ENCODE data around the gene CTBP1.
"Not testable (repeated sequence)": the region's sequence is repeated elsewhere in the genome, so short reads cannot be mapped to it uniquely, and the experiment has no call there.

The CTBP1 gene

GRCh38 chr4:1293531-1293941 lies 44.6 kb upstream of the CTBP1 start:
- no peak overlapping the region for H3K27ac ChIP-seq (ENCODE audit: low read length)

GRCh38 chr4:1292703-1293011 lies 43.7 kb upstream of the CTBP1 start:
- WGBS (ENCODE audit: insufficient coverage, insufficient read length): no CpG with 5 or more reads among the region's 8 CpGs
- not testable (repeated sequence) for H3K9me3 ChIP-seq (ENCODE audit: control insufficient read depth, insufficient read depth, low read length); H3K4me3 ChIP-seq (ENCODE audit: low read length); H3K36me3 ChIP-seq (ENCODE audit: control insufficient read depth, insufficient read depth, low read length); H3K27me3 ChIP-seq (ENCODE audit: control insufficient read depth, insufficient read depth, low read length); H3K27ac ChIP-seq (ENCODE audit: low read length); H3K4me1 ChIP-seq (ENCODE audit: control insufficient read depth, insufficient read depth, low read length); DNase-seq (ENCODE audit: low read depth, low spot score)

More at GRCh38 chr4:1293531-1293941, 44.6 kb upstream of the CTBP1 start:
- Histone ChIP-seq H3K9me3 (ENCODE audit: control insufficient read depth, insufficient read depth, low read length) (no peaks in the 10 kb centered on the region), H3K4me1 (ENCODE audit: control insufficient read depth, insufficient read depth, low read length) (peaks cover 6% of the 10 kb centered on the region; the same call in 1 of the 2 replicates), H3K36me3 (ENCODE audit: control insufficient read depth, insufficient read depth, low read length) (peaks cover 2% of the 10 kb centered on the region; the same call in 1 of the 2 replicates), H3K4me3 (ENCODE audit: low read length) (no peak overlapping the region), H3K27me3 (ENCODE audit: control insufficient read depth, insufficient read depth, low read length) (no peaks in the 10 kb centered on the region)
- no CpG with 5 or more reads among the region's 4 CpGs for WGBS (ENCODE audit: insufficient coverage, insufficient read length)
- DNase-seq (ENCODE audit: low read depth, low spot score): no peak

GRCh38 chr4:1291996-1292702 lies 43.2 kb upstream of the CTBP1 start:
- no peaks in the 10 kb centered on the region for H3K9me3 ChIP-seq (ENCODE audit: control insufficient read depth, insufficient read depth, low read length)
- H3K27me3 ChIP-seq (ENCODE audit: control insufficient read depth, insufficient read depth, low read length): no peaks in the 10 kb centered on the region
- no peak overlapping the region for H3K4me3 ChIP-seq (ENCODE audit: low read length)
- no CpG with 5 or more reads among the region's 11 CpGs for WGBS (ENCODE audit: insufficient coverage, insufficient read length)
- H3K27ac ChIP-seq (ENCODE audit: low read length): no peak overlapping the region
- H3K36me3 ChIP-seq (ENCODE audit: control insufficient read depth, insufficient read depth, low read length): no peaks in the 10 kb centered on the region
- H3K4me1 ChIP-seq (ENCODE audit: control insufficient read depth, insufficient read depth, low read length): peaks cover 3% of the 10 kb centered on the region; the same call in 1 of the 2 replicates
- no peak for DNase-seq (ENCODE audit: low read depth, low spot score)

- DNase-seq (ENCODE audit: low read depth, low spot score): no peak
- H3K9me3 ChIP-seq (ENCODE audit: control insufficient read depth, insufficient read depth, low read length): no peaks in the 10 kb centered on the region
- peaks cover 3% of the 10 kb centered on the region; the same call in 1 of the 2 replicates for H3K4me1 ChIP-seq (ENCODE audit: control insufficient read depth, insufficient read depth, low read length)
- WGBS (ENCODE audit: insufficient coverage, insufficient read length): no CpG with 5 or more reads among the region's 9 CpGs
- H3K4me3 ChIP-seq (ENCODE audit: low read length): peak overlapping the region; percentile 94; the same call in 1 of the 2 replicates
- H3K36me3 ChIP-seq (ENCODE audit: control insufficient read depth, insufficient read depth, low read length): no peaks in the 10 kb centered on the region
- H3K27ac ChIP-seq (ENCODE audit: low read length): no peak overlapping the region
- H3K27me3 ChIP-seq (ENCODE audit: control insufficient read depth, insufficient read depth, low read length): no peaks in the 10 kb centered on the region
These were observed 42.2 kb upstream of the CTBP1 start for GRCh38 chr4:1291091-1291490.

GRCh38 chr4:1290165-1290977 lies 41.4 kb upstream of the CTBP1 start:
- H3K4me3 ChIP-seq (ENCODE audit: low read length): peak overlapping the region; percentile 94
- no peaks in the 10 kb centered on the region for H3K36me3 ChIP-seq (ENCODE audit: control insufficient read depth, insufficient read depth, low read length)
- WGBS (ENCODE audit: insufficient coverage, insufficient read length): no CpG with 5 or more reads among the region's 47 CpGs
- no peaks in the 10 kb centered on the region for H3K9me3 ChIP-seq (ENCODE audit: control insufficient read depth, insufficient read depth, low read length)
- no peak overlapping the region for H3K27ac ChIP-seq (ENCODE audit: low read length)
- peaks cover 3% of the 10 kb centered on the region; the same call in 1 of the 2 replicates for H3K4me1 ChIP-seq (ENCODE audit: control insufficient read depth, insufficient read depth, low read length)
- no peak for DNase-seq (ENCODE audit: low read depth, low spot score)
- H3K27me3 ChIP-seq (ENCODE audit: control insufficient read depth, insufficient read depth, low read length): no peaks in the 10 kb centered on the region

GRCh38 chr4:1289207-1290164 lies 40.6 kb upstream of the CTBP1 start, which contains the start of gene MAEA:
MAEA (plus strand) TSS chr4:1289891; CDS start chr4:1289914, 23 bp downstream.
- Histone ChIP-seq H3K9me3 (ENCODE audit: control insufficient read depth, insufficient read depth, low read length) (no peaks in the 10 kb centered on the region), H3K36me3 (ENCODE audit: control insufficient read depth, insufficient read depth, low read length) (no peaks in the 10 kb centered on the region), H3K27ac (ENCODE audit: low read length) (no peak within 1 kb of the TSS), H3K4me1 (ENCODE audit: control insufficient read depth, insufficient read depth, low read length) (peaks cover 1% of the 10 kb centered on the region; the same call in 1 of the 2 replicates), H3K4me3 (ENCODE audit: low read length) (peak within 1 kb of the TSS; percentile 94), H3K27me3 (ENCODE audit: control insufficient read depth, insufficient read depth, low read length) (no peaks in the 10 kb centered on the region)
- peak; percentile 93 for DNase-seq (ENCODE audit: low read depth, low spot score)
- no CpG with 5 or more reads among the region's 95 CpGs for WGBS (ENCODE audit: insufficient coverage, insufficient read length)

GRCh38 chr4:1288786-1289185 lies 39.9 kb upstream of the CTBP1 start:
- WGBS (ENCODE audit: insufficient coverage, insufficient read length): no CpG with 5 or more reads among the region's 7 CpGs
- Histone ChIP-seq H3K36me3 (ENCODE audit: control insufficient read depth, insufficient read depth, low read length) (no peaks in the 10 kb centered on the region), H3K27ac (ENCODE audit: low read length) (no peak overlapping the region), H3K9me3 (ENCODE audit: control insufficient read depth, insufficient read depth, low read length) (no peaks in the 10 kb centered on the region), H3K4me3 (ENCODE audit: low read length) (peak overlapping the region; percentile 82; the same call in 1 of the 2 replicates), H3K4me1 (ENCODE audit: control insufficient read depth, insufficient read depth, low read length) (0 out of 2 replicates have a peak, but pooled peaks cover under 1% of the 10 kb centered on the region), H3K27me3 (ENCODE audit: control insufficient read depth, insufficient read depth, low read length) (no peaks in the 10 kb centered on the region)
- DNase-seq (ENCODE audit: low read depth, low spot score): no peak

GRCh38 chr4:1285790-1286553 lies 37.0 kb upstream of the CTBP1 start:
- WGBS (ENCODE audit: insufficient coverage, insufficient read length): no CpG with 5 or more reads among the region's 21 CpGs
- no peaks in the 10 kb centered on the region for H3K4me1 ChIP-seq (ENCODE audit: control insufficient read depth, insufficient read depth, low read length)
- H3K4me3 ChIP-seq (ENCODE audit: low read length): no peak overlapping the region
- H3K27ac ChIP-seq (ENCODE audit: low read length): no peak overlapping the region
- H3K36me3 ChIP-seq (ENCODE audit: control insufficient read depth, insufficient read depth, low read length): no peaks in the 10 kb centered on the region
- no peaks in the 10 kb centered on the region for H3K9me3 ChIP-seq (ENCODE audit: control insufficient read depth, insufficient read depth, low read length)
- no peaks in the 10 kb centered on the region for H3K27me3 ChIP-seq (ENCODE audit: control insufficient read depth, insufficient read depth, low read length)
- DNase-seq (ENCODE audit: low read depth, low spot score): no peak

- no peaks in the 10 kb centered on the region for H3K27me3 ChIP-seq (ENCODE audit: control insufficient read depth, insufficient read depth, low read length)
- H3K4me3 ChIP-seq (ENCODE audit: low read length): no peak overlapping the region
- no peak overlapping the region for H3K27ac ChIP-seq (ENCODE audit: low read length)
- H3K36me3 ChIP-seq (ENCODE audit: control insufficient read depth, insufficient read depth, low read length): no peaks in the 10 kb centered on the region
- no peaks in the 10 kb centered on the region for H3K9me3 ChIP-seq (ENCODE audit: control insufficient read depth, insufficient read depth, low read length)
- DNase-seq (ENCODE audit: low read depth, low spot score): no peak
- H3K4me1 ChIP-seq (ENCODE audit: control insufficient read depth, insufficient read depth, low read length): no peaks in the 10 kb centered on the region
- WGBS (ENCODE audit: insufficient coverage, insufficient read length): no CpG with 5 or more reads among the region's 11 CpGs
These were observed 36.3 kb upstream of the CTBP1 start for GRCh38 chr4:1285151-1285789.
